Measurements from ENCODE around the gene KIAA0232.

The KIAA0232 gene, protein sequence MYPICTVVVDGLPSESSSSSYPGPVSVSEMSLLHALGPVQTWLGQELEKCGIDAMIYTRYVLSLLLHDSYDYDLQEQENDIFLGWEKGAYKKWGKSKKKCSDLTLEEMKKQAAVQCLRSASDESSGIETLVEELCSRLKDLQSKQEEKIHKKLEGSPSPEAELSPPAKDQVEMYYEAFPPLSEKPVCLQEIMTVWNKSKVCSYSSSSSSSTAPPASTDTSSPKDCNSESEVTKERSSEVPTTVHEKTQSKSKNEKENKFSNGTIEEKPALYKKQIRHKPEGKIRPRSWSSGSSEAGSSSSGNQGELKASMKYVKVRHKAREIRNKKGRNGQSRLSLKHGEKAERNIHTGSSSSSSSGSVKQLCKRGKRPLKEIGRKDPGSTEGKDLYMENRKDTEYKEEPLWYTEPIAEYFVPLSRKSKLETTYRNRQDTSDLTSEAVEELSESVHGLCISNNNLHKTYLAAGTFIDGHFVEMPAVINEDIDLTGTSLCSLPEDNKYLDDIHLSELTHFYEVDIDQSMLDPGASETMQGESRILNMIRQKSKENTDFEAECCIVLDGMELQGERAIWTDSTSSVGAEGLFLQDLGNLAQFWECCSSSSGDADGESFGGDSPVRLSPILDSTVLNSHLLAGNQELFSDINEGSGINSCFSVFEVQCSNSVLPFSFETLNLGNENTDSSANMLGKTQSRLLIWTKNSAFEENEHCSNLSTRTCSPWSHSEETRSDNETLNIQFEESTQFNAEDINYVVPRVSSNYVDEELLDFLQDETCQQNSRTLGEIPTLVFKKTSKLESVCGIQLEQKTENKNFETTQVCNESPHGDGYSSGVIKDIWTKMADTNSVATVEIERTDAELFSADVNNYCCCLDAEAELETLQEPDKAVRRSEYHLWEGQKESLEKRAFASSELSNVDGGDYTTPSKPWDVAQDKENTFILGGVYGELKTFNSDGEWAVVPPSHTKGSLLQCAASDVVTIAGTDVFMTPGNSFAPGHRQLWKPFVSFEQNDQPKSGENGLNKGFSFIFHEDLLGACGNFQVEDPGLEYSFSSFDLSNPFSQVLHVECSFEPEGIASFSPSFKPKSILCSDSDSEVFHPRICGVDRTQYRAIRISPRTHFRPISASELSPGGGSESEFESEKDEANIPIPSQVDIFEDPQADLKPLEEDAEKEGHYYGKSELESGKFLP (N-terminal part only)

GRCh38 chr4:6782147-6782845 is at the start of gene KIAA0232:
Gene KIAA0232 (plus strand): TSS chr4:6782727. CDS start chr4:6824454, 41,727 bp downstream.
- H3K4me3 ChIP-seq (ENCODE audit: low read depth, low read length) = peak within 1 kb of the TSS; percentile 85
- in situ Hi-C loops (cut with HindIII; ENCODE audit: low sequenced_read_pairs) = no loop called here
- peak; percentile 93 for DNase-seq (ENCODE audit: low read depth, low spot score)
- TF ChIP-seq, protein P1, sequence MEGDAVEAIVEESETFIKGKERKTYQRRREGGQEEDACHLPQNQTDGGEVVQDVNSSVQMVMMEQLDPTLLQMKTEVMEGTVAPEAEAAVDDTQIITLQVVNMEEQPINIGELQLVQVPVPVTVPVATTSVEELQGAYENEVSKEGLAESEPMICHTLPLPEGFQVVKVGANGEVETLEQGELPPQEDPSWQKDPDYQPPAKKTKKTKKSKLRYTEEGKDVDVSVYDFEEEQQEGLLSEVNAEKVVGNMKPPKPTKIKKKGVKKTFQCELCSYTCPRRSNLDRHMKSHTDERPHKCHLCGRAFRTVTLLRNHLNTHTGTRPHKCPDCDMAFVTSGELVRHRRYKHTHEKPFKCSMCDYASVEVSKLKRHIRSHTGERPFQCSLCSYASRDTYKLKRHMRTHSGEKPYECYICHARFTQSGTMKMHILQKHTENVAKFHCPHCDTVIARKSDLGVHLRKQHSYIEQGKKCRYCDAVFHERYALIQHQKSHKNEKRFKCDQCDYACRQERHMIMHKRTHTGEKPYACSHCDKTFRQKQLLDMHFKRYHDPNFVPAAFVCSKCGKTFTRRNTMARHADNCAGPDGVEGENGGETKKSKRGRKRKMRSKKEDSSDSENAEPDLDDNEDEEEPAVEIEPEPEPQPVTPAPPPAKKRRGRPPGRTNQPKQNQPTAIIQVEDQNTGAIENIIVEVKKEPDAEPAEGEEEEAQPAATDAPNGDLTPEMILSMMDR (IDR thresholded peaks at IDR 0.05; ENCODE audit: low read depth, low read length) = no peak

GRCh38 chr4:6733358-6734164 is 49.0 kb upstream of the KIAA0232 start:
- in situ Hi-C loops (cut with HindIII; ENCODE audit: low sequenced_read_pairs) = no loop called here
- TF ChIP-seq, protein P1 (IDR thresholded peaks at IDR 0.05; ENCODE audit: low read depth, low read length) = no peak
- no peak for DNase-seq (ENCODE audit: low read depth, low spot score)
- no peak overlapping the region for H3K4me3 ChIP-seq (ENCODE audit: low read depth, low read length)

GRCh38 chr4:6734165-6734786 is 48.3 kb upstream of the KIAA0232 start:
- DNase-seq (ENCODE audit: low read depth, low spot score) = no peak
- in situ Hi-C loops (cut with HindIII; ENCODE audit: low sequenced_read_pairs) = no loop called here
- no peak overlapping the region for H3K4me3 ChIP-seq (ENCODE audit: low read depth, low read length)
- TF ChIP-seq, protein P1 (IDR thresholded peaks at IDR 0.05; ENCODE audit: low read depth, low read length) = no peak

GRCh38 chr4:6739920-6740319 is 42.6 kb upstream of the KIAA0232 start:
- no peak for DNase-seq (ENCODE audit: low read depth, low spot score)
- no peak overlapping the region for H3K4me3 ChIP-seq (ENCODE audit: low read depth, low read length)
- in situ Hi-C loops (cut with HindIII; ENCODE audit: low sequenced_read_pairs) = no loop called here
- TF ChIP-seq, protein P1 (IDR thresholded peaks at IDR 0.05; ENCODE audit: low read depth, low read length) = no peak

- in situ Hi-C loops (cut with HindIII; ENCODE audit: low sequenced_read_pairs) = no loop called here
- TF ChIP-seq, protein P1 (IDR thresholded peaks at IDR 0.05; ENCODE audit: low read depth, low read length) = no peak
- no peak for DNase-seq (ENCODE audit: low read depth, low spot score)
- no peak overlapping the region for H3K4me3 ChIP-seq (ENCODE audit: low read depth, low read length)
Observed at GRCh38 chr4:6740347-6740746, 42.2 kb upstream of the KIAA0232 start.

All from astrocyte of the spinal cord (primary cell).